ENCODE data around the gene CTSC. TPM values are rescaled to one million over a fixed set of nuclear protein-coding genes. Genes with fewer than 3 reads are reported as not detected.

CTSC gene
- 11.6 and 17.3 TPM in 2 replicates for polyA plus RNA-seq

DNA sequence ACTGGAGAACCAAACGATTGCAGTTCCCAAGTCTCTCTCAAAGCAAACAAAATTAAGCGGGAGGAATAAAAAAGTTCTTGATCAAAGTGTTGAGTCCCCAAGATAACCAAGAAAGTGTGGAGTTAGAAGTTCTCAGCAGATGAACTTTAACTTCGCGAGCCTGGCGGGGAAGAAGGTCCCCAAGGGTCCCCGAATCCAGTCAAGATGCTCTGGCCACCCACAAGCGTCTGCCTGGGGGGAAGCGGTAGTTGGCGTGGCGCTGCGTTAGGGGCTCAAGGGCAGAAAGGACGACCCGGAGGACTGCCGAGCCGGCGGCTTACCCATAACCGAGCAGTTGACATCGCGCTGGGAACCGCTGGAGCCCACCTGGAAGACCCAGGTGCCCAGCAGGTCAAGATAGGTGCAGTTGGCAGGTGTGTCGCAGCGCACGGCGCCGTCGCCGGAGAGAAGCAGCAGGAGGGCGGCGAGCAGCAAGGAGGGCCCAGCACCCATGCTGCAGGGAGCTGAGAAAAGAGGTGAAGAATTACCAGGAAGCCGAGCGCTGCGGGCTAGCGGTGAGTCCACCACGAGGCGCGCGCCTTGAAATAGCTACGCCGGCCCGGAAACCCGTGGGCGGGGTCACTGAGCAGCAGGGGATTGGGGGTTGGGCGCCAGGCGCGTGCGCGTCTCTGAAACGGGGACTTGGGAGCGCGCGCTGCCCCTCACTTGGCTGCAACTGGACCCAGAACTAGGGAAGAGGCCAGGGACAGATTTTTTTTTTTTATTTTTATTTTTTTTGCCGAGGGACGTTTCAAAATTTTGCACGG lies at the start of gene CTSC:
Gene CTSC, minus strand, starts transcription at position 556 of the 806 bp plus-strand sequence. Its CDS starts 64 bp downstream, at position 492.

Other genes starting within 250 kb of the CTSC start
- not detected in 2 replicates for gene RAB38, start 162.3 kb downstream of the CTSC start, polyA plus RNA-seq

Measured in Purkinje cell (primary cell).